Right renal cortex interstitium (tissue), 3 donors: ENCODE results near the gene MAP4K5. TPM values are rescaled to one million over a fixed set of nuclear protein-coding genes. Genes with fewer than 3 reads are reported as not detected.

Source experiments
- DNase-seq, 3 donors: peaks; one replicate each; pipeline ENCODE4 v3.0.0-alpha.2; 2013; ENCODE audit warnings: low read depth in 3 of 3, low spot score in 2 of 3
- polyA plus RNA-seq, 3 donors: library from polyadenylated mRNA; unstranded; fragments of 120-200 nt; gene quantifications; one replicate each; pipeline ENCODE4 v1.2.1, GENCODE V29; 2013; ENCODE audit not compliant: insufficient read length in 3 of 3

Gene MAP4K5
- polyA plus RNA-seq, 3 donors: 47.5 to 52.0 (median 50.6) TPM

GRCh38 chr14:50373959-50374358 is 158.4 kb downstream of the MAP4K5 start:
- DNase-seq: no peak

GRCh38 chr14:50371546-50371945 is 160.8 kb downstream of the MAP4K5 start:
- no peak for DNase-seq

Other genes starting within 250 kb of the MAP4K5 start
- 10 to 100 TPM in 2 of 3 donors, 1 to 10 TPM in 1; 9.8 to 12.1 (median 11.5) TPM for gene L2HGDH, start 220.3 kb downstream of the MAP4K5 start, polyA plus RNA-seq
- 10 to 100 TPM; 20.9 to 23.0 (median 21.7) TPM for gene DMAC2L, start 220.2 kb downstream of the MAP4K5 start, polyA plus RNA-seq
- gene CDKL1, start 135.7 kb downstream of the MAP4K5 start, polyA plus RNA-seq: 1 to 10 TPM; 7.0 to 9.0 (median 8.3) TPM
- gene ATL1, start 27.6 kb upstream of the MAP4K5 start, polyA plus RNA-seq: 10 to 100 TPM in 2 of 3 donors, 1 to 10 TPM in 1; 8.8 to 10.7 (median 10.2) TPM
- 10 to 100 TPM; 41.0 to 42.1 (median 41.3) TPM for gene SAV1, start 135.7 kb upstream of the MAP4K5 start, polyA plus RNA-seq